HG03439 (cell line): ENCODE measurements around the gene GALNT2.
A peak's percentile ranks its signal among the peaks of the same experiment; 100 is the strongest.

ENCODE experiments used
- ATAC-seq: cut with Tn5 transposase; IDR thresholded peaks from one replicate; pipeline ENCODE4 v1.9.1; 2021; ENCODE audit warnings: mild to moderate bottlenecking, moderate library complexity; ENCODE audit not compliant: unreplicated experiment

The GALNT2 gene

DNA sequence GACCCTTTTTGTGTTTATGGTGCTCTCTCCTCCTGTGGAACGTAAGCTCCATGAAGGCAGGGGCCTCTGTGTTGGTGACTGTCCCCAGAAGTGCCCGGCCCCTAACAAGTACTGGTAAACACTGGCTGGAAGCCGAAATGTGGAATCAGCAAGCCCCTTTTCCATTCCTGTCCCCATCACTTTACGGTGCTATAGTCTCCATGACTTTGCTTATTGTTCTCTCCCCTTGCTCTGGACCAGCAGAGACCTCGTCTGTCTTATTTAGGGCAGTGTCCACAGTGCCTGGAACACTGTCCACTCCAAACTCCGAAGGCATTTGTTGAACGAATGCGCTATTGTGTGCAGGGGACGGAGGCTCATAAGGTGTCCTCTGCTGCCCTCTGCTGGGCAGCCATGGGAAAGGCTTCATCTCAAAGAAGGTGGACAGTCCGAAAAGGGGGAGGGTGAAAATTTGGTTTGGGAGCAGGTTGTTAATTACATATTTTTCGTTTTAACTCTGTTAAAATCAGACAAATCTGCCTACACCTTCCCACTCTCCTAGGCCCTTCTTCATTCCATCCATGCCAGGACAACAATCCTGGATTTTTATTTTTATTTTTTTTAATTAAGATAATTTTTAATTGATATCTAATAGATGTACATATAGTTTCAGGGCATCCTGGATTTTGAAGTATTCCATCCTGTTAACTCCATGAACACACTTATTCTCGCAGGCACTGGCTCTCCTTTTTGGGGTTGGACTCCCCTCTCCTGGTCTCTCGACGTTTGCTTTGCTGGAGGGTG is 243.5 kb downstream of the GALNT2 start:
- ATAC-seq, result peak; percentile 64

GRCh38 chr1:230312676-230313075 is 245.6 kb downstream of the GALNT2 start:
- ATAC-seq, result no peak

GRCh38 chr1:230313453-230314141 is 246.6 kb downstream of the GALNT2 start:
- ATAC-seq, result no peak

GRCh38 chr1:230314142-230314470 is 247.1 kb downstream of the GALNT2 start:
- no peak for ATAC-seq

DNA sequence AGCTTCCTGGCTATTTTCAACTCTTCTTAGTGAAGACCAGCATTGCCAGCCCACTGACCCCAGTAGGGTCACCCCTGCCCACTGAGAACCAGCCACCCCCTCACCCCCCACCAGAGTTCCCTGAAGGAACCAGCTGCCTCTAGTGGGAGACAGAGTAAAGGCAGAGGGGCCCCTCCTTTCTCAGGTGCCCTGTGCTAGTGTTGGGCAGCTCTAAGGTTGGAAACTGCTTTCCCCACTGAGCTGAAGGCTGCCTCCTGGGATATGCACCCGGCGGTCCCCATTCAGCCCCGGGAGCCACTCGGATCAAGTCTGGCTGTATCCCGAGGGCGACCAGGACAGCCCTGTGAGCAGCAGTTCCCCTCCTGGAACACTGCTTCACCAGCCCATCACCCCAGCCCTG is 248.1 kb downstream of the GALNT2 start:
- ATAC-seq, result no peak

DNA sequence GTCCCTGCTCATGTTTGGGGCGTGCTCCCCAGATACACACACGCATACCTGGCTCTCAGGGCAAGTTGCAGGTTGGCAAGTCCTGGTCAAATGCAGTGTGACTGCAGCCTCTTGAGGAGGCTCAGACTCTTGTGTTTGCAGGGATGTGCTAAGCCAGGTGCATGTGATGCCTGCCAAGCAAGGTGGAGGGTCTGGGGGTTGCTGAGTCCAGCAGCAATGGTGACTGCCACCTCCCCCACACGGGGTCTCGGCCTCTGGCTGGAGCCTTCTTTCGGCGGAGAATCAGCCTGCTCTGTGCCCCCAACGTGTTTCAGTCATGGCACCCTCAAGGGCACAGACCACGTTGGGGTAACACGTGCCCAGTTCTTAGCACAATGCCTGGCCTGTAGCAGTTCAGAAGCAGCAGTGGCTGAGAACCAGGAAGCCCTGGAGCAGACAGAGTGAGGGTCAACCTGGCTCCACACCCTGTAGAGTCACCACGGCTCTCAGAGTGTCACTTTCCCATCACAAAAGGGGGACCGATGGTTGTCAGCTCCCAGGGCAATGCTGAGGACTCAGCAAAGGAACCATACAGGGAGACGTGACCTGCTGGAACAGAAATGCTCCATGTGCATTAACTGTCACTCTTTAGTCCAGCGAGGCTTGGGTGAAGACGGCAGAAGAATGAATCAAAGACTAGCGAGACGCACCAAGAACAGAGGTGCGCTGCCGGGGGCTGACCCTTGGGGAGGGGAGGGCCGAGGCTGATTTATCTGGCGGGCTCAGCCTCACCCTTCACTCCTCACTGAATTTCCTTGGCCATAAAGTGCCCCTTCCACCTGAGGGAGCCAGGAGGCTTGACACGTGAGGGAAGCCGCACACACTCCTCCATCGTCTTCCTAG is 250.1 kb downstream of the GALNT2 start:
- ATAC-seq, result no peak

GRCh38 chr1:230317823-230318819 is 251.1 kb downstream of the GALNT2 start:
- ATAC-seq, result no peak

DNA sequence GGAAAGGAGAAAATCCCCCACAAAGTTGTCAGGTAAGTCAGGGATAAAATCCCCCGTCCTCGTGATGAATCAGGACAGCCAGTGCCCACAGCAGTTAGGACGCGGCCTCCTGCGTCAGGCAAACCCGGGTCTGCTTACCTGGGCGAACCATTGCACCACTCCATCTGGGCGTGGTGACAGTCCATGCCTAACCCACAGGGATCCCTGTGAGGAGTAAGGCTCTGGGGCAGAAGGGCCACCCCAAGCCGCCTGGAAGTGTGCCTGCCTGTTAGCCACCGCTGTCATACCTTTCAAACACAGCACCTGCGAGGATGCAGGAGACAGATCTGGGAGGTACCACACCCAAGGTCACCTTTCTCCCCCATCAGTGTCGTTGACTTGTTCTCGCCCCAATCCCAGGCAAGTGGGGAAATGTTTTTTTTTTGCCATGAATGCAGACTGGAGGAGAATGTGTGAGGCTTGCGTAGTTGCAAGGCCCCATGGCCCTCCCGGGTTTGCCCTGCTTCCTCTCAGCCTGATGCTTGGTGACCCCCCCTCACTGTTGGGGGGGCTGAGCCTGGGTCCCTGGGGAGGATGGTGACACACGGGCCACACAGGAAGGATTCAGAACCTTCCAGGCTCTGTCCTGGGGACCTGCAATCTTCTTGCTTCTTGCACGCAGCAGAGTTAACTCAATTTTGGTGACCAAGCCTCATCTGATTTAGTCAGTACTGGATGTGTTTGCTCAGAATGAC is 252.1 kb downstream of the GALNT2 start:
- ATAC-seq, result no peak

DNA sequence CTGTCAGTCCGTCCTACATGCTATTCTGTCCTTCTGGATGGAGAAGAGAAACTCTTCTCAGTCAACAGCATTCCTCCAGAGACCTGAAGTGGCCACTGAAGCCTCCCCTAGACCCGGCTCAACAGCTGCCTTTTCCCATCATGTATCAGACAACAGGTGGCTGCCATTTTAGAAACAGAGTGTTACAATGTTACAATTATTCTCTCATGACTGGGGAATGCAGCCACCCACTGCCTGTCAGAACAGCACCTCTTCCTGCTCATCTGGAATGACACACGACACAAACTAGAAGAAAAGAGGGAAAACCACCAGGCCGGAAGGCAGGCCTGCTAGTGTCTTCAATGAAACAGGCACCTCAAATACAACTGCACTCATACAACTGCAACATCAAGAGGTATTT is 253.8 kb downstream of the GALNT2 start:
- ATAC-seq, result no peak

DNA sequence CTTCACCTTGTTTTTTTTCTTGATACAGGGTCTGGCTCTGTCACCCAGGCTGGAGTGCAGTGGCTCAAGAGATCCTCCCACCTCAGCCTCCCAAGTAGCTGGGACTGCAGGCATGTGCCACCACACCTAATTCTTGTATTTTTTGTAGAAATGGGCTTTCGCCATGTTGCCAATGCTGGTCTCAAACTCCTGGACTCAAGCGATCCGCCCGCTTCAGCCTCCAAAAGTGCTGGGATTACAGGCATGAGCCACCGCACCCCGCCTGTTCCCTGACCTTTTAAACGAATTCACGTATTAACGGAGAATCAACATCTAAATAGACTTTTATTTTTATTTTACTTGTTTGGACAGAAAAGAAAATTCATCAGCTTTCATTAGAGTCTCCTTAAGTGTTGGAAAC is 254.3 kb downstream of the GALNT2 start:
- ATAC-seq, result no peak

DNA sequence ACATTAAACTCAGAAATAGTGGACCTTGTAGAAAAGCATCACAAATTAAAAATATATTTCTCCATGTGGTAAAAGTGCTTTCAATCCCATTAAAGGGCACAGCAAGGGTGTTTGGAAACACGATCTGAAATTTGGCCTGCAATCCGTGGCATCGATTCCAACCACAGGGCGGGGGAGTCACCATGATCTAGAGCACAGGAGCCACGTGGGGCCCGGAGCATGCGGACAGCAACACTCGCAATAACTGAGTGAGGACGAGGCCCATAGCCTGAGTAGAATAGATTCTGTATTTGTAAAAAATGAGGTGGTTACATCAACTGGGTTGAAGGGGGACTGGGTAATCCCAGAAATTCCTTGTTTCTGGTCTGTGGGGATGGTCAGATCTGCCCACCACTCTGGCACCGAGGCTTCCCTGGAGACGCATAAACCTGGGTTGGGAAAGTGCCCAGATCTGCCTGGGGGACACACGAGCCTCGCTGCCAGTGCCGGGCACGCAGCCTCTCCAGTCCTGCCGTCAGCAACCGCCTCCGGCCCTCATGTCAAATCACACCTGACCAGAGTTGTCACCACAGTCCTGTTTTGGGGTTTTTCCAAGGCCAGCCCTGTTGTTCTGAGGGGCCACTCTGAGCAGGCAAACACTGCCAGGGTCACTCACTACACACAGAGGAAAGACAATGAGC is 254.8 kb downstream of the GALNT2 start:
- no peak for ATAC-seq

DNA sequence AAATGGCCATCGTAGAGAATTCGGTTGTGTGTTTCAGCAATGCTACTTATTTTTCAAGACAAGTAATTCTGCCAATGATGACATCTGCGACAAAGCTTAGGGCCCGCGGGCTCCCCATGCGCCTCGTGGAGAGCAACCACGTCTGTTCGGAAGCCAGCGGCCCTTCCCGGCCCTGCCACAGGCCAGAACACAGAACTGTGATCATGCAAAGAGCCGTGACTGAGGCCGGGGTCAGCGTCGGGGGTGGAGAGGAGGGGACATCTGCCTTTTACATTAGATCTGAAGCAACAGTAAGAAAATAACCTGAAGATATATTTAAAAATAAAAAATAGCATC is 255.4 kb downstream of the GALNT2 start:
- ATAC-seq, result no peak

DNA sequence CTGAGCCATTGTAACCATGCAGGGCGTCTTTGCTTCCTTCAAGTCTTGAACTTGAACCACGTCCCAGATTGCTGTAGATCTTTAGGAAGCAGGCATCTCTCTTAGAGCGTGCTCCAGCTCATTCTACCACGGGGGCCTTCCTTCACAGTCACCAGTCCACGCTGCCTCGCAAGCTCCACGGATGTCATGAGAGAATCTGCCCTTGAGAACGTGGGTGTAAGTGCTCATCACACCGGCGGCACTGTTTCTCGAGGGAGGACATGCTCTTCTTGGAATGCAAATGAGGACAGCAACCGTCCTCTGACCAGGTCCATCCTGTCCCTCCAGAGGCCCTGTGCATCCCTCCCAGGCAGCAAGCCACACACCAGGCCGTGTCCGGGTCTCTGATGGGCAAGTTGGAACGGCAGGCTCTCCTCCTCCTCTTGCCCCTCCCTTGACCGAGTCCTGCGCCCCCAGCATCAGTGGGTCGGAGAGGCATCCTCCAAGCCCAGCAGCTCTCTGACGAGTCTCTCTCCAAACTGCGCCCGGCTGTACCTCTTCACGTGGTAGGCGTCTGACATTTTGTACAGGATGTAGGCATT is 256.0 kb downstream of the GALNT2 start:
- ATAC-seq, result no peak

DNA sequence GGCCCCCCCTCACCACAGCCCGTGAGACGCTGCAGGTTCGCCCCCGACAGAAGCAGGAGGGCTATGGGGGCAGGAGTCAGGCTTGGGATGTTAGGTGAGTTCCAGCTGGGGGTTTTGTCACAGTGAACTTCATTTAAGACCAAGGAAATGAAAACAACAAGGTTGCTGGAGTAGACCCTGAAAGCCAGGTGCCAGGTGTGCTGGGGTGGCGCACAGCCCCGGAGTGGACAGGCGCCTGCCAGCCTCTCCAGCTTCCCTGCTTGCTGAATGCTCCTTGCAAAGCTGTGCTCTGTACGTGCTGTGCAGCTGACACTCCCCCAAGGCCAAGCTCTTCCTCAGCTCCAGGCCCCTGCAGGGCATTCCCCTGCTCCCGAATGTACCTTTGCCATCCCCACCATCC is 256.6 kb downstream of the GALNT2 start:
- ATAC-seq, result no peak

GRCh38 chr1:230326971-230327891 is 260.2 kb downstream of the GALNT2 start:
- peak; percentile 19 for ATAC-seq

- ATAC-seq, result peak; percentile 51
Observed at GRCh38 chr1:230327892-230328284, 260.9 kb downstream of the GALNT2 start.

- peak; percentile 29 for ATAC-seq
Observed at GRCh38 chr1:230328342-230329015, 261.4 kb downstream of the GALNT2 start.
